ENCODE results near the gene ZFYVE28. TPM values are rescaled to one million over a fixed set of nuclear protein-coding genes. Genes with fewer than 3 reads are reported as not detected.

ZFYVE28 gene
- total and polyA plus RNA-seq, 2 donors (not counting 1 experiment from before 2014, with no cell fraction given), result 5.8 to 12.1 TPM

DNA sequence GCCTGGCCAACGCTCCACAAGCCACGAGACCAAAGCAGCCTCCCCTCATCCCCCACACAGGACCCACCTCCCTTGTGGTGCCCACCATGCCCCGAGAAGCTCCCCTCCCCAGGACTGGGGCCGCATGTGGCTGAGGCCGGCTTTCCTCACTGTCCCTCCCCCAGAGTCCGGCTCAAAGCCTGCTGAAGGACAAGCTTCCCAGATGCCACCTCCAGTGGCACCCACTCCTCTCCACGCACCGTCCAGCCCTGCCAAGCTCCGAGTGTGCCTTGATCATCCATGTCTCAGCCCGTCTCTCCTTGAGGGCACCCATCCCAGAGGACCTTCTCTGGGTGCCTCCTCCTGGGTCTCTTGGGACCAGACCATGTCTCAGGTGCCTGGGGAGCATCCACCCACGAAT, 97.7 kb downstream of the ZFYVE28 start:
- no peak overlapping the region for H3K9ac ChIP-seq (ENCODE audit: low read length)
- peaks cover 0 to 5% (median 0%) of the 10 kb centered on the region in 3 donors for H3K9me3 ChIP-seq (ENCODE audit: control extremely low read depth in 1 of 3, control insufficient read depth in 2 of 3, insufficient read depth in 1 of 3, low read length in 2 of 3)
- ChIA-PET POLR2A (no interaction called here), CTCF (no interaction called here)
- no peaks in the 10 kb centered on the region for H4K20me1 ChIP-seq (ENCODE audit: control insufficient read depth, insufficient read depth, low read length, poor library complexity, severe bottlenecking)
- Mint-ChIP-seq H3K9me3 (ENCODE audit: insufficient read depth) (no peaks in the 10 kb centered on the region), H3K27me3 (peaks cover 15% of the 10 kb centered on the region), H3K27ac (peak overlapping the region; percentile 32), H3K4me1 (peaks cover 1% of the 10 kb centered on the region), H3K4me3 (no peak overlapping the region)
- no peak overlapping the region for H3K4me3 ChIP-seq (ENCODE audit: control extremely low read depth in 1 of 5, extremely low read depth in 1 of 5, insufficient read depth in 1 of 5, low read depth in 2 of 5, low read length in 4 of 5)
- H3K79me2 ChIP-seq (ENCODE audit: control insufficient read depth, insufficient read depth, low read length), result no peaks in the 10 kb centered on the region
- intact Hi-C loops (cut with micrococcal nuclease), result no loop called here
- no peaks in the 10 kb centered on the region for H3K4me1 ChIP-seq (ENCODE audit: control insufficient read depth in 2 of 2, insufficient read depth in 2 of 2, low read length in 2 of 2)
- TF ChIP-seq, protein P1, sequence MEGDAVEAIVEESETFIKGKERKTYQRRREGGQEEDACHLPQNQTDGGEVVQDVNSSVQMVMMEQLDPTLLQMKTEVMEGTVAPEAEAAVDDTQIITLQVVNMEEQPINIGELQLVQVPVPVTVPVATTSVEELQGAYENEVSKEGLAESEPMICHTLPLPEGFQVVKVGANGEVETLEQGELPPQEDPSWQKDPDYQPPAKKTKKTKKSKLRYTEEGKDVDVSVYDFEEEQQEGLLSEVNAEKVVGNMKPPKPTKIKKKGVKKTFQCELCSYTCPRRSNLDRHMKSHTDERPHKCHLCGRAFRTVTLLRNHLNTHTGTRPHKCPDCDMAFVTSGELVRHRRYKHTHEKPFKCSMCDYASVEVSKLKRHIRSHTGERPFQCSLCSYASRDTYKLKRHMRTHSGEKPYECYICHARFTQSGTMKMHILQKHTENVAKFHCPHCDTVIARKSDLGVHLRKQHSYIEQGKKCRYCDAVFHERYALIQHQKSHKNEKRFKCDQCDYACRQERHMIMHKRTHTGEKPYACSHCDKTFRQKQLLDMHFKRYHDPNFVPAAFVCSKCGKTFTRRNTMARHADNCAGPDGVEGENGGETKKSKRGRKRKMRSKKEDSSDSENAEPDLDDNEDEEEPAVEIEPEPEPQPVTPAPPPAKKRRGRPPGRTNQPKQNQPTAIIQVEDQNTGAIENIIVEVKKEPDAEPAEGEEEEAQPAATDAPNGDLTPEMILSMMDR (IDR thresholded peaks at IDR 0.05), result no peak
- no peak for TF ChIP-seq EZH2 (IDR thresholded peaks at IDR 0.05; ENCODE audit: borderline replicate concordance, insufficient read depth, low read depth, low read length, poor library complexity, severe bottlenecking)
- H2AFZ ChIP-seq (ENCODE audit: insufficient read depth, low read depth, low read length, poor library complexity, severe bottlenecking), result no peak overlapping the region
- no peak for ATAC-seq (ENCODE audit: low read depth)
- no peak for DNase-seq
- WGBS (ENCODE audit: insufficient coverage), result 85% methylated on average over 11 of the region's 11 CpGs
- H3K27ac ChIP-seq (ENCODE audit: low read length in 2 of 2), result no peak overlapping the region
- no peaks in the 10 kb centered on the region for H3K36me3 ChIP-seq (replicated peaks in 1 of 2; ENCODE audit: control extremely low read depth in 1 of 2, control insufficient read depth in 1 of 2, extremely low read depth in 1 of 2, insufficient read depth in 2 of 2, low read length in 1 of 2)
- H3K4me2 ChIP-seq (replicated peaks; ENCODE audit: low read depth, low read length, poor library complexity, severe bottlenecking), result no peak overlapping the region
- H3K27me3 ChIP-seq (replicated peaks in 1 of 4; ENCODE audit: control extremely low read depth in 1 of 4, control insufficient read depth in 3 of 4, insufficient read depth in 4 of 4, low read length in 3 of 4), result peaks cover 0 to 7% (median 0%) of the 10 kb centered on the region in 4 experiments

DNA sequence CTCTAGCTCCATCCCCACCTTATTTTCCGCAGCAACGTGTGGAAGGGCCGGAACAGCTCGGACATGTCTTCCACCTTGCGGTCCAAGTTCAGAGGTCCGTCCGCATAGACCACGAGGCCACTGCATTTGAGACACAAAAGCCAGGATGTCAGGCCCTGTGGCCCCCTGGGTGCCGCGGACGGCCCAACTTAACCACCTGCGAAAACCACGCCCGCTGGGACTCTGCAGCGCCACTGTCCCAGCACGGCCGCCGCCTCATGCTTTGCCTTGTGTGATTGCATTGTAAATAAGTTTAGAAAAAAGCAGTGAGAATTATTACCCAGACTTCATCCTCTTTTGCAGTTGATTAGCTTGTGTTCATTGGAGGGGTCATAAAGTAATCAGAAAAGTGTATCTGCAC, 98.3 kb downstream of the ZFYVE28 start:
- POLR2A ChIA-PET, result interaction anchor here (0.6 kb wide), 1 partner anchor 57 kb away, joined by 10 read pairs; no protein-coding TSS in a partner anchor
- Histone ChIP-seq H3K4me3 (ENCODE audit: control extremely low read depth in 1 of 5, extremely low read depth in 1 of 5, insufficient read depth in 1 of 5, low read depth in 2 of 5, low read length in 4 of 5) (no peak overlapping the region), H3K36me3 (replicated peaks in 1 of 2; ENCODE audit: control extremely low read depth in 1 of 2, control insufficient read depth in 1 of 2, extremely low read depth in 1 of 2, insufficient read depth in 2 of 2, low read length in 1 of 2) (no peaks in the 10 kb centered on the region), H3K27me3 (replicated peaks in 1 of 4; ENCODE audit: control extremely low read depth in 1 of 4, control insufficient read depth in 3 of 4, insufficient read depth in 4 of 4, low read length in 3 of 4) (peaks cover 0 to 7% (median 0%) of the 10 kb centered on the region in 4 experiments), H3K9ac (ENCODE audit: low read length) (no peak overlapping the region), H4K20me1 (ENCODE audit: control insufficient read depth, insufficient read depth, low read length, poor library complexity, severe bottlenecking) (no peaks in the 10 kb centered on the region), H3K79me2 (ENCODE audit: control insufficient read depth, insufficient read depth, low read length) (no peaks in the 10 kb centered on the region), H3K4me1 (ENCODE audit: control insufficient read depth in 2 of 2, insufficient read depth in 2 of 2, low read length in 2 of 2) (no peaks in the 10 kb centered on the region), H3K27ac (ENCODE audit: low read length in 2 of 2) (no peak overlapping the region), H3K4me2 (replicated peaks; ENCODE audit: low read depth, low read length, poor library complexity, severe bottlenecking) (no peak overlapping the region), H2AFZ (ENCODE audit: insufficient read depth, low read depth, low read length, poor library complexity, severe bottlenecking) (no peak overlapping the region), H3K9me3 (ENCODE audit: control extremely low read depth in 1 of 3, control insufficient read depth in 2 of 3, insufficient read depth in 1 of 3, low read length in 2 of 3) (peaks cover 0 to 5% (median 0%) of the 10 kb centered on the region in 3 donors)
- intact Hi-C loops (cut with micrococcal nuclease), result no loop called here
- CTCF ChIA-PET, result no interaction called here
- H3K4me3 Mint-ChIP-seq, result no peak overlapping the region
- H3K4me1 Mint-ChIP-seq, result peaks cover 1% of the 10 kb centered on the region
- no peak overlapping the region for H3K27ac Mint-ChIP-seq
- WGBS (ENCODE audit: insufficient coverage), result 65% methylated on average over 14 of the region's 18 CpGs
- no peaks in the 10 kb centered on the region for H3K9me3 Mint-ChIP-seq (ENCODE audit: insufficient read depth)
- H3K27me3 Mint-ChIP-seq, result peaks cover 15% of the 10 kb centered on the region
- ATAC-seq (ENCODE audit: low read depth) (no peak), DNase-seq (no peak)
- TF ChIP-seq, protein P1 (IDR thresholded peaks at IDR 0.05), result no peak
- no peak for TF ChIP-seq EZH2 (IDR thresholded peaks at IDR 0.05; ENCODE audit: borderline replicate concordance, insufficient read depth, low read depth, low read length, poor library complexity, severe bottlenecking)

Data from B cell (primary cell).